Astrocyte of the spinal cord (primary cell): ENCODE measurements around the gene FRMD1.

Experiments used
- DNase-seq: peaks from one replicate; pipeline ENCODE4 v3.0.0; 2011; ENCODE audit warnings: low read depth, low spot score
- H3K4me3 ChIP-seq: 2 replicates; pipeline ENCODE4 v1.5.1; 2011; ENCODE audit warnings: low read depth, mild to moderate bottlenecking, low read length, moderate library complexity
- in situ Hi-C: cut with HindIII; loops from 2 replicates; pipeline ENCODE4 v1.10.0; 2017; ENCODE audit warnings: low sequenced_read_pairs
- TF ChIP-seq, protein P1 (sequence below): IDR thresholded peaks from 2 replicates; pipeline ENCODE4 v1.5.1; 2012; ENCODE audit warnings: low read depth, mild to moderate bottlenecking, low read length, inconsistent platforms

Gene FRMD1

DNA sequence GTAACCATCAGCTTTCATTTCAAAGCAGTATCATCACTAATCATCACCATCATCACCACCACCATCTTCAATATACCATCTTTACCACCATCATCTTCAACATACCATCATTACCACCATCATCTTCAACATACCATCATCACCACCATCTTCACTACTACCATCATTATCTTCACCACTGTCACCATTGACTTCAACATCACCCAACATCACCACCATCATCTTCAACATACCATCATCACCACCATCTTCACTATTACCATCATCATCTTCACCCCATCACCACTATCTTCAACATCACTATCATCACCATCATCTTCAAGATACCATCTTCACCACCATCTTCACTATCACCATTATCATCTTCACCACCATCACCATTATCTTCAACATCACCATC, 40.5 kb upstream of the FRMD1 start:
- in situ Hi-C loops: no loop called here
- H3K4me3 ChIP-seq: no peak overlapping the region
- DNase-seq: no peak
- TF ChIP-seq, protein P1, sequence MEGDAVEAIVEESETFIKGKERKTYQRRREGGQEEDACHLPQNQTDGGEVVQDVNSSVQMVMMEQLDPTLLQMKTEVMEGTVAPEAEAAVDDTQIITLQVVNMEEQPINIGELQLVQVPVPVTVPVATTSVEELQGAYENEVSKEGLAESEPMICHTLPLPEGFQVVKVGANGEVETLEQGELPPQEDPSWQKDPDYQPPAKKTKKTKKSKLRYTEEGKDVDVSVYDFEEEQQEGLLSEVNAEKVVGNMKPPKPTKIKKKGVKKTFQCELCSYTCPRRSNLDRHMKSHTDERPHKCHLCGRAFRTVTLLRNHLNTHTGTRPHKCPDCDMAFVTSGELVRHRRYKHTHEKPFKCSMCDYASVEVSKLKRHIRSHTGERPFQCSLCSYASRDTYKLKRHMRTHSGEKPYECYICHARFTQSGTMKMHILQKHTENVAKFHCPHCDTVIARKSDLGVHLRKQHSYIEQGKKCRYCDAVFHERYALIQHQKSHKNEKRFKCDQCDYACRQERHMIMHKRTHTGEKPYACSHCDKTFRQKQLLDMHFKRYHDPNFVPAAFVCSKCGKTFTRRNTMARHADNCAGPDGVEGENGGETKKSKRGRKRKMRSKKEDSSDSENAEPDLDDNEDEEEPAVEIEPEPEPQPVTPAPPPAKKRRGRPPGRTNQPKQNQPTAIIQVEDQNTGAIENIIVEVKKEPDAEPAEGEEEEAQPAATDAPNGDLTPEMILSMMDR: no peak

DNA sequence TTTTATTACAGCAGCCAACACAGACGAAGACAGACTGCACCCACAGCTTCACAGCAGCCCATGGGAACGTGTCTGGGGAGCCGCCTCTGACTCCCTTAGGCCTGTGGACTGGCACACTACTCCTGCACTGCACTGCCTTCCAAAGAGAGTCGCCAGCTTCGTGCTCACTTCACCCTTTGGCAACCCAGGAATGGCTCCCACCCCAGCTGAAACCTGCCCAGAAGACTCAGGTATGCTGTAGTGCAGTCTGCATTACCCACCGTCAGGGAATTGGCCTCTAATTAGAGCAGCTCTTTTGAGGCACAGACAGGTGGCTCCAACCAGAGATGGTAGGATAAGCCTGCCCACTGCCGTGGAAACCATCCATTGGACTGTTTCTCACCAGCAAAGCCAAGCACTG, 39.9 kb upstream of the FRMD1 start:
- no peak for DNase-seq
- H3K4me3 ChIP-seq: no peak overlapping the region
- TF ChIP-seq, protein P1: no peak
- in situ Hi-C loops: no loop called here

DNA sequence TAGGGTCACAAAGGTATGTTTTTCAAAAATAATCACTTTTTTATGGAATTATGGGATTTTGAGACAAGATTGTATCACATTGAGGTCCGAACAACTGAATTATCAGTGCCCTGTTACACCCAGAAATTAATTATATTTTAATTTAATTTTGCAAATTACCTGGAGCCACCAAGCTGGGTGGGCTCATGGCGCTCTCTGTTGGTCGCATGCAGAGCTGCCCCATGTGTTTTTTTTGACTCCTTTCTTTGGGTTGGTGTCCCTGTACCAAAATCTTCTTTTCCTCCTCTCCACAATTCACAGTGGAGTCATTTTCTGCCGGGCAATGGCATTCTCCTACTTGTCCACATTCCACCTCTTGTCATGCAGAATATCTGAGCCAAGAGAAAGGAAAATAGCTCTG, 38.9 kb upstream of the FRMD1 start:
- TF ChIP-seq, protein P1: peak; percentile 24
- no peak overlapping the region for H3K4me3 ChIP-seq
- in situ Hi-C loops: no loop called here
- DNase-seq: no peak

DNA sequence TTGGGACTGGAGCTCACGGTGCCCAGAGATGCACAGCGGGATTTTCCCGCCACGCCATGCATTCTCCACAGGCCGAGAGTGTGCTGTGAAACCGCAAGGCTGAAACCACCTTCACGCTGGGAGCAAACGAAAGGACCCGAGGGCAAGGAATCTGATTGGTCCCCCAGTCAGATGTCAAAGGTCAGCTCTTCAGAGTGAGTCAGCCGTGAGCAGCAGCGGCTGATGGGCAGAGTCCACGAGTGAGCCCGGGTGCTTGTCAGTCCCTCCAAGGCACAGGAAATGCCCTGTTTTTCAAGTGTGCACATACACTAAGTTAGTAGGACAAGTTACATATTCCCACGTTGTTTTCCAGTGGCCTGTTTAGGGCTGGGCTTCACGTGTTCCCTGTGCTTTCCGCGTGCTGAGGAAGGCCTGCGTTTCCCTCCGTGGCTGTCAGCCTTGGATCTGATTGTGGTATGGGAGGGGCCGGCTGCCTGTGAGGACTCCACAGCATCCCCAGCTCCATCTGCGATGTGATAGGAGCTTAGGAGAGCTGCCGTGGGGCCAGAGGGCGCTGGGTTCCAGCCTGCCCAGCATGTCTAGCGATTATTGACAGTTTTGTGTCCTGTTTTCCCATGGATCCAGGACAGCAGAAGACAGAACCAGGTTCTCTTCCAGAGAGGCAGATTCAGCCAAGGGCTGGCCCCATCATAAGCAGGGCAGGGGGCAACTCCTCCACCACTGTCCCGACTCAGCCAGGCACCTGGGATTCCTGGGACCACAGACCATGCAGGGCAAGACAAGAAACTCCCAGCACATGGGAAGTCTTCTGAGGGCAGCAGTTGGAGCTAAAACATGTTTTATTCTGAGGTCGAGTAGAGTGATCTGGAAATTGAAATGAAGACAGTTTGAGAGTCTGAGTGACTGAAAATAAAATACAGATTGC, 38.2 kb upstream of the FRMD1 start:
- TF ChIP-seq, protein P1: no peak
- DNase-seq: no peak
- in situ Hi-C loops: no loop called here
- H3K4me3 ChIP-seq: no peak overlapping the region

DNA sequence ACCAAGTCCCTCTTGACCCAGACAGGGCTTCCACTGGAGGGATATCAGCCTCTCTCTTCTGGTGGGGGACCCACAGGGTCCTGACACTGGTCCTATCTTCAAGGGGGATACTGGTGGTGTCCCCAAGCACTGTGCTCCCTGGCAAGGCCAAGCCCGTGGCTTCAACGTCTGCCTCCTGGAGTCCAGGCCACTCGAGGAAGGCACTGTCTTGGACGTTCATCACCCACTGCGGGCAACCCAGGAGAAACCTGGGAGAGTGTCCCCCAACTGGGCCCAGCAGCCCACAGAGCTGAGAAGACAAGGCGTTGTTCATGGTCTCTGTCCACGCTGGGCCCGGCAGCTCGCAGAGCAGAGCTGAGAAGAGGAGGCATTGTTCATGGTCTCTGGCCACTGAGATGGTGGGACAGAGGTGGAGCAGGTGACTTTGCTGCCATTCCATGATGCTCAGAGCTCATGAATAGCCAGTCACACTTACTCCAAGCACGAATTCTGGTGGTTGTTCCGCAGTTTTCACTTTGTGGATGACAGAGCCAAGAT, 37.5 kb upstream of the FRMD1 start:
- no peak overlapping the region for H3K4me3 ChIP-seq
- DNase-seq: no peak
- in situ Hi-C loops: no loop called here
- TF ChIP-seq, protein P1: no peak

DNA sequence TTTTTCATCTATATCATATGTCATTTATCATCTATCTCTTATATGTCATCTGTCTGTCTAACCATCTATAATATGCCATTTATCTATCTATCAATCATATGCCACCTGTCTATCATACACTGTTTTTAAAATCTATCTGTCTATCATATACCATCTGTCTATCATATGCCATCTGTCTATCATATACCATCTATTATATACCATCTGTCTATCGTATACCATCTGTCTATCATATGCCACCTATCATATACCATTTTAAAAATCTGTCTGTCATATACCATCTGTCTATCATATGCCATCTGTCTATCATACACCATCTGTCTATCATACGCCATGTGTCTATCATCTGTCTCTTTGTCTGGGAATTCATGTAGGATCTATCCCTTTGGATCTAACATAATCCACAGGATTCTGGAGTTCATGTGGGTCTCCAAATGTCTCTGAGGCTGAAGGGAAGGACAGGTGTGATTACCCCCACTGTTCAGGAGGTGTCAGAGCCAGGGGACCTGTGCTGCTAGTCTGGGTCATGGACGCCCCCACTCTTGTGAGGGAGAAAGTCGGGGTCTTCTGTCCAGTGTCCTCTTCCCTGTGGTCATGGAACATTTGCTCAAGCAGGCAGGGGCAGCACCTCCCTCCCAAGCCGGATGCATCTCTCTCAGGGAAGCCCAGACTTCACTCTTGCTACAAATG, 36.9 kb upstream of the FRMD1 start:
- in situ Hi-C loops: no loop called here

More for the DNA sequence above, 36.9 kb upstream of the FRMD1 start:
- DNase-seq: no peak
- TF ChIP-seq, protein P1: no peak
- no peak overlapping the region for H3K4me3 ChIP-seq
